Tibial artery (tissue), 4 donors: ENCODE data around the gene C2orf68.
A peak's percentile ranks its signal among the peaks of the same experiment; 100 is the strongest.

Experiments
- DNase-seq, 2 donors: peaks; one replicate each; pipeline ENCODE4 v3.0.0-alpha.2; 2019
- H3K27ac ChIP-seq, 2 donors: fragments of 200-600 bp; sonication (generic) in 1 of 2; 1 replicate in 1 of 2; 2 replicates in 1 of 2; pipeline ENCODE4 v1.5.1; 2018 to 2019; ENCODE audit warnings: mild to moderate bottlenecking in 1 of 2
- H3K27me3 ChIP-seq, 2 donors: fragments of 200-600 bp; sonication (generic) in 1 of 2; one replicate each; pipeline versions ENCODE4 v1.5.1 to v1.6.0; 2016 to 2019
- H3K36me3 ChIP-seq, 3 donors: fragments of 200-600 bp; sonication (generic) in 2 of 3; one replicate each; pipeline ENCODE4 v1.5.1; 2016 to 2019; ENCODE audit warnings: mild to moderate bottlenecking in 2 of 3
- H3K4me1 ChIP-seq, 4 donors: fragments of 200-600 bp; sonication (generic) in 2 of 4; 1 replicate in 3 of 4; 2 replicates in 1 of 4; pipeline ENCODE4 v1.5.1; 2016 to 2019
- H3K4me3 ChIP-seq, 2 donors: fragments of 200-600 bp; sonication (generic) in 1 of 2; 1 replicate in 1 of 2; 2 replicates in 1 of 2; pipeline ENCODE4 v1.5.1; 2018 to 2019; ENCODE audit warnings: mild to moderate bottlenecking in 2 of 2
- H3K9me3 ChIP-seq, 3 donors: fragments of 200-600 bp; sonication (generic) in 1 of 3; one replicate each; pipeline ENCODE4 v1.5.1; 2016 to 2019
- intact Hi-C: fragments of 100-400 bp; cut with DNase I; formaldehyde crosslinking; loops from one replicate; pipeline ENCODE4 v1.15.0; 2023; ENCODE audit warnings: low total_unique reads
- TF ChIP-seq, protein P1 (sequence below), 2 experiments: fragments of 200-600 bp in 1 of 2; fragments of 450-650 bp in 1 of 2; IDR thresholded peaks; one replicate each; pipeline ENCODE4 v1.5.1; 2017 to 2019; ENCODE audit warnings: antibody characterized with exemption in 2 of 2, mild to moderate bottlenecking in 1 of 2, moderate library complexity in 1 of 2

The C2orf68 gene

DNA sequence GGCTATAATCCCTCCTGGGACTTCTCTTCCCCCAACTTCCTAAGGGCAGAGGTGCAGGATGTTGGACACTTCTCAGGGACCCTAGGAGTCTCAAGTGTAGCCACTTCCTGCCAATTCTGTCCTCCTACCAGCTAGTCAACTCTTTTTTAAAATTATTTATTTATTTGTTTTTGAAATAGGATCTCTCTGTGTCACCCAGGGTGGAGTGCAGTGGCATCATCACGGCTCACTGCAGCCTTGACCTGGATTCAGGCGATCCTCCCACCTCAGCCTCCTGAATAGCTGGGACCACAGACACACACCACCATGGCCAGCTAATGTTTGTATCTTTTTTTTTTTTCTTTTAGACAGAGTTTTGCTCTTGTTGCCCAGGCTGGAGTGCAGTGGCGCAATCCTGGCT, 44.6 kb upstream of the C2orf68 start:
- Histone ChIP-seq H3K27me3 (no peaks in the 10 kb centered on the region), H3K27ac (no peak overlapping the region), H3K36me3 (peaks cover 6 to 61% (median 38%) of the 10 kb centered on the region in 3 donors), H3K4me1 (no peaks in the 10 kb centered on the region), H3K9me3 (no peaks in the 10 kb centered on the region), H3K4me3 (no peak overlapping the region)
- TF ChIP-seq, protein P1, sequence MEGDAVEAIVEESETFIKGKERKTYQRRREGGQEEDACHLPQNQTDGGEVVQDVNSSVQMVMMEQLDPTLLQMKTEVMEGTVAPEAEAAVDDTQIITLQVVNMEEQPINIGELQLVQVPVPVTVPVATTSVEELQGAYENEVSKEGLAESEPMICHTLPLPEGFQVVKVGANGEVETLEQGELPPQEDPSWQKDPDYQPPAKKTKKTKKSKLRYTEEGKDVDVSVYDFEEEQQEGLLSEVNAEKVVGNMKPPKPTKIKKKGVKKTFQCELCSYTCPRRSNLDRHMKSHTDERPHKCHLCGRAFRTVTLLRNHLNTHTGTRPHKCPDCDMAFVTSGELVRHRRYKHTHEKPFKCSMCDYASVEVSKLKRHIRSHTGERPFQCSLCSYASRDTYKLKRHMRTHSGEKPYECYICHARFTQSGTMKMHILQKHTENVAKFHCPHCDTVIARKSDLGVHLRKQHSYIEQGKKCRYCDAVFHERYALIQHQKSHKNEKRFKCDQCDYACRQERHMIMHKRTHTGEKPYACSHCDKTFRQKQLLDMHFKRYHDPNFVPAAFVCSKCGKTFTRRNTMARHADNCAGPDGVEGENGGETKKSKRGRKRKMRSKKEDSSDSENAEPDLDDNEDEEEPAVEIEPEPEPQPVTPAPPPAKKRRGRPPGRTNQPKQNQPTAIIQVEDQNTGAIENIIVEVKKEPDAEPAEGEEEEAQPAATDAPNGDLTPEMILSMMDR (IDR thresholded peaks at IDR 0.05) = no peak
- DNase-seq = no peak
- intact Hi-C loops = no loop called here

DNA sequence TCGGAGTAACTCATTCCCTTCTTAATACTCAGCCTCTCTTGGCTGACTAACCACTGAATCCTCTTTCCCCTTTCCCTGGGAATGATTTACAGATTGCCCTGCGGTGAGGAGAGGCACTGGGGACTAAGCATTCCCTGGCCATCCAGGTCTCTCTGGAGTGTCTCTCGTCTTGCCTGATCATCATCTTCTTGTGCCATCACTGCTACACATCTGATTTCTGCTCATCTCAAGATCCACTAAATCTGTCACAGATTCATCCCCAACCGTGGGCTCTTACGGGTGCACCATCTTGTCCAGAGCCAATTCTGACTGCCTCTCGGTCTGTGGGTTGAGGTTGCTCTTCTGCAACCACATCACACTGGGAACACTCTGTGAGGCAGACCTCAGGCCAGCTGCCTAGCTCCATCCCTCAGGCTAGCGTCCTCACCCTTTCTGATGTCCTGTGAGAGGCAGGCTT, 44.1 kb upstream of the C2orf68 start:
- Histone ChIP-seq H3K36me3 (peaks cover 9 to 66% (median 42%) of the 10 kb centered on the region in 3 donors), H3K4me1 (no peaks in the 10 kb centered on the region), H3K9me3 (no peaks in the 10 kb centered on the region), H3K27me3 (no peaks in the 10 kb centered on the region), H3K27ac (no peak overlapping the region), H3K4me3 (no peak overlapping the region)
- TF ChIP-seq, protein P1 (IDR thresholded peaks at IDR 0.05) = no peak
- intact Hi-C loops = no loop called here
- no peak for DNase-seq

DNA sequence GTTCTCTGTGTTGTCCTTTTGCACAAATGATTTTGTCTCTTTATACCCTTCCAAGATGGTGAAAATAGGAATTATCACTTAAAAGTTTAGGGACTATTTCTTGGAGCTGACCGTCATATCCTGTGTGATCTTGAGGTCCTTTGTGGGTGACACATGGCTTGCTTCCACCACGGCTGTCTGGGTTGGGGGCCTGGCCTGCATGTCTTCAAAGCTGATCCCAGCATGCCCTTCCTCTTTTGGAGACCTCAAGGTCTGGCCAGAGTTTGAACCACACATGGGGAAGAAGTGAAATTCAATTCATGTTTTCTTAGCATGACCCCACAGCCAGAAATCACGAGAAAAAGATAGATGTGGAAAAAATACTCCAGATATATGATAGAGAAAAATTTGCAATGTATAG, 42.1 kb upstream of the C2orf68 start:
- Histone ChIP-seq H3K4me1 (peaks cover 0 to 16% (median 3%) of the 10 kb centered on the region in 4 donors), H3K36me3 (peaks cover 20 to 79% (median 51%) of the 10 kb centered on the region in 3 donors), H3K27ac (no peak overlapping the region), H3K4me3 (no peak overlapping the region), H3K9me3 (no peaks in the 10 kb centered on the region), H3K27me3 (no peaks in the 10 kb centered on the region)
- intact Hi-C loops = no loop called here
- TF ChIP-seq, protein P1 (IDR thresholded peaks at IDR 0.05) = no peak
- no peak for DNase-seq

DNA sequence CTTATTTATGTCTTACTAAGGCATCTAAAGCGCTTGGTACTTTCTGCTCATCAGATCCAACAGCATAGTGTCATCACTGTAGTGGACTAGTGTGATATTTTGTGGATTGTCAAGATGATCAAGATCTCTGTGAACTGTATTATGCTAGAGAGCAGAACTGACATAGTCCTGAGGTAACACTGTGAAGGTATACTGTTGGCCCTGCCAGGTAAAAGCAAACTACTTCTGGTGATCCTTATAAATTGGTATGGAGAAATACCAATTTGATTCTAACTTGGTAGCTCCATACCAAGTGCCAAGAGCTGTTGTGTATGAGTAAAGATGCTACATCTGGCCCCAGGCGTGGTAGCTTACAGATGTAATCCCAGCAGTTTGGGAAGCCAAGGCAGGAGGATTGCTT, 40.2 kb upstream of the C2orf68 start:
- Histone ChIP-seq H3K4me3 (no peak overlapping the region), H3K36me3 (peaks cover 34 to 82% (median 59%) of the 10 kb centered on the region in 3 donors), H3K9me3 (no peaks in the 10 kb centered on the region), H3K27ac (no peak overlapping the region), H3K27me3 (no peaks in the 10 kb centered on the region), H3K4me1 (peaks cover 0 to 24% (median 3%) of the 10 kb centered on the region in 4 donors)
- TF ChIP-seq, protein P1 (IDR thresholded peaks at IDR 0.05) = no peak
- DNase-seq = no peak
- intact Hi-C loops = no loop called here

DNA sequence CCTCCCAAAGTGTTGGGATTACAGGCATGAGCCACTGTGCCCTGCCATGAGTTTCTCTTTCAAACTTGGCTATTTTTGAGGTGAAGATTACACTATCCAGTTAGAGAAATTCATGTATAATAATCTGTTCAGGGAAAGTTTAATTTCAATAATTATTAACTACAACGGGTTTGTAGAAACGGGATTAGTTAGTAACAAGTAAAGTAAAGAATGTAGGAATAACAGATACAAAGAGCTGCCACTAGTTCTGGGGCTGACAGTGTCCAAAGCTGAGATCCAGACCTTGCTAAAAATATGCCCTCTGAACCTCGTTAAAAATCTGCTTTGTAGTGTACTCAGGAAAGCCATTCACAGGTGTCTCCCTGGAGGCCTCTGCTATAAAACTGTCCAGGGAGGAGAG, 39.2 kb upstream of the C2orf68 start:
- TF ChIP-seq, protein P1 (IDR thresholded peaks at IDR 0.05) = no peak
- Histone ChIP-seq H3K4me1 (peaks cover 0 to 24% (median 3%) of the 10 kb centered on the region in 4 donors), H3K27ac (no peak overlapping the region), H3K4me3 (no peak overlapping the region), H3K36me3 (peaks cover 37 to 82% (median 69%) of the 10 kb centered on the region in 3 donors), H3K27me3 (no peaks in the 10 kb centered on the region), H3K9me3 (no peaks in the 10 kb centered on the region)
- intact Hi-C loops = no loop called here
- no peak for DNase-seq

DNA sequence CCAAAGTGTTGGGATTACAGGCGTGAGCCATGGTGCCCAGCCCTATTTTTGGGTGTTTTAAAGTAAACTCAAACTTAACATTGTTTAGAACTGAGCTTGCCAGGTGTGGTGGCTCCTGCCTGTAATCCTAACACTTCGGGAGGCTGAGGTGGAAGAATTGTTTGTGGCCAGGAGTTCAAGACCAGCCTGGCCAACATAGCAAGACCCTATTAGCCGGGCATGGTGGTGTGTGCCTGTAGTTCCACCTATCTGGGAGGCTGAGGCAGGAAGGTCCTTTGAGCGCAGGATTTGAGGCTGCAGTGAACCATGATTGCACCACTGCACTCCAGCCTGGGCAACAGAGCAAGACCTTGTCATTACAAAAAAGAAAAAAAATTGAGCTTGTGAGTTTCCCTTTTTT, 38.6 kb upstream of the C2orf68 start:
- Histone ChIP-seq H3K36me3 (peaks cover 43 to 84% (median 75%) of the 10 kb centered on the region in 3 donors), H3K27me3 (no peaks in the 10 kb centered on the region), H3K27ac (peak overlapping the region in 1 of 2 donors; percentile 46), H3K4me3 (no peak overlapping the region), H3K4me1 (peaks cover 0 to 24% (median 3%) of the 10 kb centered on the region in 4 donors), H3K9me3 (no peaks in the 10 kb centered on the region)
- DNase-seq = no peak
- intact Hi-C loops = no loop called here
- TF ChIP-seq, protein P1 (IDR thresholded peaks at IDR 0.05) = no peak
